Measurements from ENCODE around the gene HNF1B. TPM values are rescaled to one million over a fixed set of nuclear protein-coding genes. Genes with fewer than 3 reads are reported as not detected.

HNF1B gene
- total RNA-seq, 1 donor from 2014 or later = not detected

- no peak for DNase-seq (ENCODE audit: low spot score in 2 of 2)
- FAIRE-seq = no peak
Observed at GRCh38 chr17:37677021-37677420, 67.8 kb downstream of the HNF1B start.

GRCh38 chr17:37676115-37676925 is 68.5 kb downstream of the HNF1B start:
- FAIRE-seq (no peak), DNase-seq (ENCODE audit: low spot score in 2 of 2) (no peak)

- no peak for DNase-seq (ENCODE audit: low spot score in 2 of 2)
- no peak for FAIRE-seq
Observed at GRCh38 chr17:37674511-37674910, 70.3 kb downstream of the HNF1B start.

GRCh38 chr17:37673386-37673785 is 71.5 kb downstream of the HNF1B start:
- DNase-seq (ENCODE audit: low spot score in 2 of 2) = no peak
- FAIRE-seq = no peak

- DNase-seq (ENCODE audit: low spot score in 2 of 2) (no peak), FAIRE-seq (no peak)
Observed at GRCh38 chr17:37672548-37673078, 72.2 kb downstream of the HNF1B start.

GRCh38 chr17:37671824-37672547 is 72.9 kb downstream of the HNF1B start:
- FAIRE-seq = no peak

GRCh38 chr17:37671028-37671823 is 73.6 kb downstream of the HNF1B start:
- DNase-seq (ENCODE audit: low spot score in 2 of 2) = no peak
- FAIRE-seq = no peak

More at GRCh38 chr17:37671824-37672547, 72.9 kb downstream of the HNF1B start:
- DNase-seq (ENCODE audit: low spot score in 2 of 2) = no peak

GRCh38 chr17:37667039-37667438 is 77.8 kb downstream of the HNF1B start:
- FAIRE-seq (no peak), DNase-seq (ENCODE audit: low spot score in 2 of 2) (no peak)

- DNase-seq (ENCODE audit: low spot score in 2 of 2) (no peak), FAIRE-seq (no peak)
Observed at GRCh38 chr17:37664214-37664613, 80.6 kb downstream of the HNF1B start.

- FAIRE-seq (no peak), DNase-seq (ENCODE audit: low spot score in 2 of 2) (no peak)
Observed at GRCh38 chr17:37662353-37662752, 82.5 kb downstream of the HNF1B start.

- FAIRE-seq (no peak), DNase-seq (ENCODE audit: low spot score in 2 of 2) (no peak)
Observed at GRCh38 chr17:37661400-37662014, 83.4 kb downstream of the HNF1B start.

- no peak for DNase-seq (ENCODE audit: low spot score in 2 of 2)
- no peak for FAIRE-seq
Observed at GRCh38 chr17:37659925-37660324, 84.9 kb downstream of the HNF1B start.

GRCh38 chr17:37657202-37657601 is 87.7 kb downstream of the HNF1B start:
- DNase-seq (ENCODE audit: low spot score in 2 of 2) (no peak), FAIRE-seq (no peak)

GRCh38 chr17:37651849-37652248 is 93.0 kb downstream of the HNF1B start:
- DNase-seq (ENCODE audit: low spot score in 2 of 2) = no peak
- no peak for FAIRE-seq

GRCh38 chr17:37650419-37651003 is 94.3 kb downstream of the HNF1B start:
- peak in 1 of 2 donors; percentile 16 for DNase-seq (ENCODE audit: low spot score in 2 of 2)
- no peak for FAIRE-seq

GRCh38 chr17:37648555-37648954 is 96.3 kb downstream of the HNF1B start:
- FAIRE-seq = no peak
- DNase-seq (ENCODE audit: low spot score in 2 of 2) = no peak

GRCh38 chr17:37647856-37648255 is 97.0 kb downstream of the HNF1B start:
- FAIRE-seq = no peak

GRCh38 chr17:37643869-37644268 is 101.0 kb downstream of the HNF1B start:
- DNase-seq (ENCODE audit: low spot score in 2 of 2) = no peak

More at GRCh38 chr17:37647856-37648255, 97.0 kb downstream of the HNF1B start:
- no peak for DNase-seq (ENCODE audit: low spot score in 2 of 2)

GRCh38 chr17:37643118-37643766 is 101.6 kb downstream of the HNF1B start, which contains the start of gene DDX52:
Gene DDX52, minus strand, starts transcription at chr17:37643446. Its CDS starts 26 bp downstream, at chr17:37643420.
- no peak for FAIRE-seq

More at GRCh38 chr17:37643869-37644268, 101.0 kb downstream of the HNF1B start:
- no peak for FAIRE-seq

More at GRCh38 chr17:37643118-37643766, 101.6 kb downstream of the HNF1B start, which contains the start of gene DDX52:
- peak; percentile 57 to 77 for DNase-seq (ENCODE audit: low spot score in 2 of 2)
